CD4-positive, alpha-beta T cell treated with Interleukin-4 for 4 hours (primary cell): ENCODE measurements around the gene LTN1.
"Not testable (repeated sequence)": the region's sequence is repeated elsewhere in the genome, so short reads cannot be mapped to it uniquely, and the experiment has no call there.

Experiments used
- DNase-seq: peaks from one replicate; pipeline ENCODE4 v3.0.0-alpha.2; 2020

LTN1 gene

DNA sequence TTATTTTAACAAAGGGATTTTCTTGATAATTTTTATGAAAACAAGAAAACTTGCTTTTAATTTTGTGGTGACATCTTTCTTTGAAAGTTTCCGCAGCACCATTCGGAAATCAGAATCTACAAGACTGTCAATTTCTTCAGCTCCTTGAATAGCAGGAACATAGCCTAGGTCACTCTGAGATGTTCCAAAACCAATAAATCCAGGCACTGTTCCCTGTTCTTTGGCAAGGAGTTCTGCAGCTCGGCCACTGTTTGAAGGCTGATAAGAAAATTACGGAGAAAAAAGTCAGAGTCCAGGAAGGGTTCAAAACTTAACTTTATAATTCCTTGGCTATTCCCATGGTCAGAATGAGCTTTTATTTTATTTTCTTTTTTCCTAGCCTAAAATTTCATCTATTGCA, 6.0 kb downstream of the LTN1 start:
- DNase-seq, result no peak

GRCh38 chr21:28982637-28983036, 10.0 kb downstream of the LTN1 start:
- DNase-seq, result no peak

GRCh38 chr21:28979092-28979491, 13.6 kb downstream of the LTN1 start:
- no peak for DNase-seq

DNA sequence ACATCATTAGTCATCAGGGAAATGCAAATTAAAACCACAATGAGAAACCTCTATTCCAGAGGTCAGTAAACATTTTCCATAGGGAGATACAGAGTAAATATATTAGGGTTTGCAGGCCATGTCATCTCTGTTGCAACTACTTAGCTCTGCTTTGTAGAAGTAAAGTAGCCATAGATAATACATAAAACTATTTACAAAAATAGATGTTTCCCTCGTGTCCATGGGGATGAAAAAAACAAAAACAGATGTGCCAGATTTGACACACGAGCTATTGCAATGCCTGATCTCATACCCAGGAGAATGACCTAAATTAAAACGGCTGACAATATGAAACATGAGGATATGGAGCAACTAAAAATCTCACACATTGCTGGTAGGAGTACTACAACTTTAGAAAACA, 17.3 kb downstream of the LTN1 start:
- DNase-seq, result no peak

DNA sequence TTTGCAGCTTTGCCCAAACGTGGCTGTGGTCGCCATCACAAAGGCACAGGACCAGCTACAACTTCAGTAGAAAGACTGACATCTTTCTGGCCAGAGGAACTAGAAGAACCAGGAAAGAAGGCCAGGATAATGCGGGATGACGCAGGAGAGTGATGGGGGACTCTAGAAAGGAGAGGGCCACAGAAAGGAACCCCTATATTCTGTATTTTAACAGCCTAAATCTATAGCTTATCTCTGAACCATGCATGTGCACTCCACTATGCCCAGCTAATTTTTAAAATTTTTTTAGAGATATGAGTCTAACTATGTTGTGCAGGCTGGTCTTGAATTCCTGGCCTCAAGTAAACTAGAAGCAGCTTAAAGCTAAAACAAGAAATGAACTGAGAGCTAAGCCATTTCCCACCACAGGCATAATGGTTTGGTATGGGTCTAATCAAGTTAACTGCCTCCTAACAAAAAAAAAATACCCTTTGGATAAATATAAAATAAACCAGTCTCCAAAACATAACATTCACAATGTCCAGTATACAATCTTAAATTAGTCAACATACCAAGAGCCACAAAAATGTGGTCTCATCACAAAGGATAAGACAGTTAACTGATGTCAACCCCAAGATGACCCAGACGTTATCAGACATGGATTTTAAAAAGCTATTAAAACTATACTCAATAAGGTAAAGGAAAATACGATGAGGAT, 18.0 kb downstream of the LTN1 start:
- DNase-seq, result no peak

- no peak for DNase-seq
Measured at GRCh38 chr21:28972398-28972797, 20.3 kb downstream of the LTN1 start.

GRCh38 chr21:28971171-28971570, 21.5 kb downstream of the LTN1 start:
- no peak for DNase-seq

DNA sequence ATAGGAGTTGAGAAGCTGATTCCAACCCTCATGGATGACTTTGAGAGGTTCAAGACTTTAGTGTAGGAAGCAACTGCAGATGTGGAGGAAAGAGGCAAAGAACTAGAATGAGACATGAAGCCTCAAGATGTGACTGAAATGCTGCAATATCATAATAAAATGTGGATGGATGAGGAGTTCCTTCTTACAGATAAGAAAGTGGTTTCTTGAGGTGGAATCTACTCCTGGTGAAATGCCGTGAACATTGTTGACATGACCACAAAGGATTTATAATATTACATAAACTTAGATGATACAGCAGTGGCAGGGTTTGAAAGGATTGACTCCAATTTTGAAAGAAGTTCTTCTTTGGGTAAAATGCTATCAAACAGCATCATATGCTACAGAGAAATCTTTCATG, 28.8 kb downstream of the LTN1 start:
- no peak for DNase-seq

- no peak for DNase-seq
Measured at GRCh38 chr21:28962465-28962864, 30.2 kb downstream of the LTN1 start.

DNA sequence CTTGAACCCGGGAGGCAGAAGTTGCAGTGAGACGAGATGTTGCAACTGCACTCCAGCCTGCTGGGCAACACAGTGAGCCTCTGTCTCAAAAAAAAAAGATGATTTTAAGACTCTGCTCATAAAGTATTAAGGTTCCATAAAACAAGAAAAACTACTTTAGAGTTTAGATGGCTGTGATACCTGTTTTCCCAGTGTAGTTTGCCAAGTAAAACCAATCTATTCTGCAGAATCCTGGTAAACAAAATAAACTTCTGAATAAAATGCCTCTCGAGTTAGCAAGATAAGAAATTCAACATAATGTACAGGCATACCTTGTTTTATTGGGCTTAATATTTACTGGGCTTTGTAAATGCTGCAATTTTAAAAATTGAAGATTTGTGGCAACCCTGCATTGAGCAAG, 30.8 kb downstream of the LTN1 start:
- no peak for DNase-seq

DNA sequence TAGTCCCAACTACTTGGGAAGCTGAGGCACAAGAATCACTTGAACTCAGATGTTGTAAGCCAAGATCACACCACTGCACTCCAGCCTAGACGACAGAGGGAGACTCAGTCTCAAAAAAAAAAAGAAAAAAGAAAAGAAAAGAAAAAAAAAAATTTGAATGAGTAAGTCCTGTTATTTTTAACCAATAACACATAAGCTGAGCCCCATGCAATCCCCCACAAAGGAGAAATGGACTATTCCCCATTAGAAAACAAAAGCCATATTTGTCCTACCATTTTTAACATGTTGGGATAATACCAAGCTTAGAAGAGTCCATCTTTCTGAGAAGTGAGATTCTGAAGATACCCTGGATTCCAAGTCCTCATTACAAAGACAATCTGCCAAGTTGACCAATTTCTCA, 32.4 kb downstream of the LTN1 start:
- DNase-seq, result no peak

DNA sequence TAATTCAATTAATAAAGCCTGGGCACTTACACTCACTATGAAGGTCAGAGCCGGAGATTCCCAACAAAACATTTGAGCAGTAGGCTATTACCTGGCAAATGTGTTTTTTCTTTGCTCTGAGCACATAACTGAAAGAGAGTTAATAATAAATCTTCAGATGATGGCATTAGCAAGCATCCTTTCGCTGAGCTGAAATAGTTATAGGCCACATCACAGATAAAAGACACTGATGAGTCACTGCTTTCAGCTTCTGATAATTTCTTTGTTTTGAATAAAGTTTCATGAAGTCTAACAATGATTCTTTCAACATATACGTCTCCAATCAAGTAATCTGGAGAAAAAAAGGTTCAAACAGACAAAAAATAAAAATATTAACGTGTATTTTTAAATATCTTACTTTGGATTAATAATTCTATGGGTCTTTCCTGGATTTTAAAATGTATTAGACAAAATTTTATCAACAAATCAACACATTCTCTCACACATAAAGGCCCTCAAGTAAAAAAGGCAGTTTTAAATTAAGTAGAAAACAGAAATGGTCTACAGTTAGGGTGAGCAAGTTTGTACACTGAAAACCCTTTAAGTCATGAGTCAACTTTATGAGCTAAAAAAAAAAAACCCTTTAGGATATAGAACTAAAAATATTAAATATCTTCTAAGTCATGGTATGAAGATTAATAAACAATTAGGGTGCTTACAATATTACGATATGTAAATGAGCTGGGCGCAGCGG, 33.1 kb downstream of the LTN1 start:
- no peak for DNase-seq

DNA sequence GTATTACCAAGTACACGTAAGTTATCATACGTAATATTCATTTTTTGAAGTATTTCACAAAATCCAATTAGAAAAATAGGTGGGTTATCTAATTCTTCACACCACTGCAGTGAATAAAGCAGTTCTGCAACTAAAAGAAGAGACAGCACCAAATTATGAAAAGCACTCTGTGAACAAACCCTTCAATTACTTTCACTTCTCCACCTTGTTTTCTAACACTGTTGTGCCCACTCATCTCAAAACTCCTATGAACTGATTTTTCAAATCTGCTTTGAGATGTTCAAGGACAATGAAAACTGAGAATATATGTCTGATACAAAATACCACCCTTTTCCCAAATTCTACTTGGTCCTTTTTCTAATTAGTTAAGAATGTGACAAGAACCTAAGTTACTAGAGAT, 39.4 kb downstream of the LTN1 start:
- DNase-seq, result no peak

DNA sequence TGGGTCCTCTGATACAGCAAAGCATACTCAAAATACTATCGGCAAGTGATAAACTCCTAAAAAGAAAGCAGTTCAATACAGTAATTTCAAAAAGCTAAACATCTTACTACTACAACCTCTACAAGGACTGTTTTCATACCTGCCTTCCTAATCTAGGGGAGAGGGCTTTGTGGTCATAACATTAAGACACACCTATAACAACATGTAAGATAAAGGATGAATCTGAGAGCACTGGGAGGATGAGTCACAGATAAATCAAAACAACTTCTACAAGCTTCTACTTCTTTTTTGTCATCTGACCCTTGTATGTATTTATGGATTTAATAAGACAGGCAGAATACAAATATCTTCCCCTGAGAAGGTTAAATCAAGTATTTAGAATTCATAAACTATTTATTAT, 40.0 kb downstream of the LTN1 start:
- DNase-seq, result no peak

DNA sequence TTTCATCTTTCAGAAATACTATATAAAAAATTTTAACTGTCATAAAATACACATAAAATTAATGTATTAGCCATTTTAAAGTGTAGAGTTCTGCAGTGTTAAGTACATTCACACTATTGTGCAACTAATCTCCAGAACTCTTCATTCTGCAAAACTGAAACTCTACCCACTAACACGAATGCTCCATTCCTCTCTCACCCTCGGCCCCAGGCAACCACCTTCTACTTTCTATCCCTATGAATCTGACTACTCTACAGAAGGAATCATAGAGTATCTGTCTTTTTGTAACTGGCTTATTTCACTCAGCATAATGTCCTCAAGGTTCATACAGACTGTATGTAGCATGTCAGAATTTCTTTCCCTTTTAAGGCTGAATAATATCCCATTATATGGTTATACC, 43.4 kb downstream of the LTN1 start:
- DNase-seq, result no peak

- DNase-seq, result no peak
Measured at GRCh38 chr21:28944296-28944695, 48.4 kb downstream of the LTN1 start.

DNA sequence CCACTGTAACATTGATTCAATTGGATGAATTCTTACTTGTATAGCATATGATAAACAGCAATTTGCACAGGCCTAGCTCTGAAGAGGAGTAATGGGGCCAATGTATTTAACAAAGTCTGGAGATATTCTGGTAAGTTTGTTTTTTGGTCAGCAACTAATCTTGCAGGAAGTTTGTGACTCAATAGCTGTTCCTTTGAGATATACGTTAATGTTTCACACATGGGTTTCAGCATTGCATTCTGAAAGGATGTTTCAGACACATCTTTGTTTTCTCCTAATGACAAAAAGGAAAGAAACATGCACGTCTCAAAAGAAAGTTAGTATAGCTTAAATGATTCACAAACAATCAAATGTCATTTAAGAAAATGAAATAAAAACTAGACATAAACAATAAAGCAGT, 49.0 kb downstream of the LTN1 start:
- DNase-seq, result no peak

- DNase-seq, result no peak
Measured at GRCh38 chr21:28938726-28939125, 54.0 kb downstream of the LTN1 start.

DNA sequence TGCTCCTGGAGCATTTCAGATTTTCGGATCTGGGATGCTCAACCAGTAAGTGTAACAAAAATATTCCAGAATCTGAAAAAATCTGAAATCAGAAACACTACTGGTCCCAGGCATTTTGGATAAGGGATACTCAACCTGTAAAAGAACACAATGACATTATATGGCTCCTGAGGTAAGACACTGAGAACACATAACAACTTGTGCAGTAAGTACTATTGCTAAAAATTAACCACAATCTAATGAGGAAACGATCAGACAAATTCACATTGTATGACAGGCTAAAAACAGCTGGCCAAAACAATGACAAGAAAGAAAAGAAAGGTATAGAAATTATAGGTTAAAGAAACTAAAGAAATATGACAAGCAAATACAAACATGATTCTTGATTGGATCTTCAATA, 54.9 kb downstream of the LTN1 start:
- DNase-seq, result no peak

DNA sequence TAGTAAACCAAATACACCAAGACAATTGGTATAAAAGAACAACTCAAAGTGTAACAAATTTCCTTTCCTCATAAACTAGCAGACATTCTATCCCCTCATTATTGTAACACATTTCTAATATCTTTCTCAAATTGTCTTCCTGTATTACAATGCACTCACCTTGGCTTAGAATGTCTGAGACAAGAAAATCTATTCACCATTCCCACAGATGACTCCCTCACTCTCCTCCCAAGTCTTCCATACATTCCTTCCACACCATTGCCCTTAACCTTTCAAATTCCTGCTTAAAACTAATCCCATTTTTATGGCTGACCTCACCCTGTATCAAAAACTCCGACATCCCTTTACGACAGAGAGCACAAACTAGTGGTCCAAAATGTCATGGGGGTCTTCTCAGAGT, 56.0 kb downstream of the LTN1 start:
- DNase-seq, result no peak

DNA sequence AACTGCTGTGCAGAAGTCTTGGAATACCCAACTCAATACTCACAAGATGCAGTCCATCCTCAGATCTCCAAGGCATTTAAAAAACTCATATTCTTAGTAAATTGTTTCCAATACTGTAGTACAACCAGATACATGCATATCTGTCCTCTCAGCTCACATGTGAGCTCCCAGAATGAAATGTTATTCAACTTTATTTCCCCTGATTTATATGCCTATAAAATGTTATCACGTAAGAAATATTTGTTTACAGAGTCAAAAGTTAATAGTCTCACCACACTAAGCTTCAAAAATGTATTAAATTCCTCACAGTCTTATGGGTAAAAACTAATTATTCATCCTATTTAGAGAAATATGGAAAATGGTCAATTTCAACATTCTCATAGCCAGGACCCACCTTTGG, 56.6 kb downstream of the LTN1 start:
- no peak for DNase-seq

DNA sequence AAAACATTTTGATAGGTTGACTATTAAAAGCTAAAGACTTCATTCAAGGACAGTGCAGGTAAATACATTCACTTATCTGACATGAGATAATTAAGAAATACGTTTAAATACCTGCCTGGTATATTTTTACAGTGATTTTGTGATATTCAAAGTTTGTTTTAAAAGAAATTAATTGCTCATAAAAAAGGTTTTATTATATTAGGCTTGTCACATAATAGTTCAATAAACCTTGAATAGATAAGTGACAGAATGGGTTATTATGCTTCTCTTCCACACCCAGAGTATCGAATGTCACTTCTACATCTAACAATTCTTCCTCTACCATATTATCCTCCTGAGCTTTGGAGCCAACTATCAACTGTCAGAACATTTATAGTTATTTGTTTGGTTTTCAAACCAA, 60.0 kb downstream of the LTN1 start:
- no peak for DNase-seq

- DNase-seq, result not testable (repeated sequence)
Measured at GRCh38 chr21:28931708-28932372, 60.8 kb downstream of the LTN1 start.
